HEK293T (cell line): ENCODE data around the gene PDPK1.

ENCODE experiments used
- ARNT ChIP-seq: fragments of 450-650 bp; IDR thresholded peaks from 2 replicates; pipeline ENCODE4 v1.6.1; 2017; ENCODE audit warnings: mild to moderate bottlenecking
- BHLHE40 ChIP-seq: fragments of 450-650 bp; IDR thresholded peaks from 2 replicates; pipeline ENCODE4 v1.6.1; 2016; ENCODE audit warnings: mild to moderate bottlenecking, moderate library complexity, borderline replicate concordance
- CTBP1 ChIP-seq: fragments of 450-650 bp; IDR thresholded peaks from 2 replicates; pipeline ENCODE4 v1.6.1; 2016; ENCODE audit warnings: borderline replicate concordance
- ELF4 ChIP-seq: fragments of 450-650 bp; IDR thresholded peaks from 2 replicates; pipeline ENCODE4 v1.6.1; 2017; ENCODE audit warnings: antibody characterized with exemption
- FOXA1 ChIP-seq: fragments of 450-650 bp; IDR thresholded peaks from 2 replicates; pipeline ENCODE4 v1.6.1; 2016; ENCODE audit warnings: mild to moderate bottlenecking
- FOXK2 ChIP-seq: fragments of 450-650 bp; IDR thresholded peaks from 2 replicates; pipeline ENCODE4 v1.6.1; 2016; ENCODE audit warnings: mild to moderate bottlenecking
- FOXM1 ChIP-seq: fragments of 450-650 bp; IDR thresholded peaks from 2 replicates; pipeline ENCODE4 v1.6.1; 2017; ENCODE audit warnings: mild to moderate bottlenecking, borderline replicate concordance
- L3MBTL2 ChIP-seq: fragments of 450-650 bp; conservative IDR thresholded peaks from 2 replicates; pipeline ENCODE4 v1.6.1; 2016; ENCODE audit warnings: mild to moderate bottlenecking
- NFRKB ChIP-seq: fragments of 450-650 bp; IDR thresholded peaks from 2 replicates; pipeline ENCODE4 v1.6.1; 2016; ENCODE audit warnings: mild to moderate bottlenecking, moderate library complexity
- PKNOX1 ChIP-seq: fragments of 450-650 bp; IDR thresholded peaks from 2 replicates; pipeline ENCODE4 v1.6.1; 2016
- SP1 ChIP-seq: fragments of 450-650 bp; IDR thresholded peaks from 2 replicates; pipeline ENCODE4 v1.6.1; 2017
- SUZ12 ChIP-seq: fragments of 450-650 bp; IDR thresholded peaks from 2 replicates; pipeline ENCODE4 v1.6.1; 2016; ENCODE audit warnings: mild to moderate bottlenecking
- TARDBP ChIP-seq: fragments of 450-650 bp; IDR thresholded peaks from 2 replicates; pipeline ENCODE4 v1.6.1; 2016
- ZNF384 ChIP-seq: fragments of 450-650 bp; IDR thresholded peaks from 2 replicates; pipeline ENCODE4 v1.6.1; 2016

DNA sequence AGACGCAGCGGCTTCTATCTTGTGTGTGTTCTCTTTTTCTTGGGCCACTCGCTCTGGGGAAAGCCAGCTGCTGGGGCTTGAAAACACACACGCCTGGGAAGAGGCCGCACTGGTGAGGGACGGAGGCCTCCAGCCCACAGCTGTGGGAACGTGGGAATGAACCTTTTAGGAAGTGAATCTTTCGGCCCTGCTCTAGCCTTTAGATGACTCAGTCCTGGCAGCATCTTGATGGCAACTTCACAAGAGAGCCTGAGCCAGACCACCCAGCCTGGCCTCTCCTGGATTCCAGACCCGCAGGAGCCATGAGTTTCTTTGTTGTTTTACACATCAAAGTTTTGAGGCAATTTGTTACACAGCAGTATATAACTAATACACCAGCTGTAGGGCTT is 2.2 kb upstream of the PDPK1 start:
- TF ChIP-seq BHLHE40 (no peak), FOXK2 (no peak), ELF4 (no peak), SP1 (no peak), CTBP1 (no peak), L3MBTL2 (no peak), PKNOX1 (no peak), ZNF384 (no peak), ARNT (no peak), NFRKB (no peak), TARDBP (no peak), SUZ12 (no peak), FOXM1 (no peak), FOXA1 (no peak)
